HEK293 (cell line): ENCODE data around the gene DOCK7.

Experiments used
- BCL6B ChIP-seq: fragments of 450-650 bp; formaldehyde crosslinking; IDR thresholded peaks from 2 replicates; pipeline ENCODE4 v1.5.1; 2017; ENCODE audit warnings: missing biosample characterization, missing genetic modification characterization
- CTCF ChIP-seq: fragments of 450-650 bp; formaldehyde crosslinking; IDR thresholded peaks from 2 replicates; pipeline ENCODE4 v1.5.1; 2016; ENCODE audit warnings: missing biosample characterization, missing genetic modification characterization
- KLF1 ChIP-seq: fragments of 450-650 bp; formaldehyde crosslinking; IDR thresholded peaks from 2 replicates; pipeline ENCODE4 v1.5.1; 2016; ENCODE audit warnings: missing biosample characterization, missing genetic modification characterization
- ZNF174 ChIP-seq: fragments of 450-650 bp; formaldehyde crosslinking; IDR thresholded peaks from 2 replicates; pipeline ENCODE4 v1.5.0; 2017; ENCODE audit warnings: missing biosample characterization, mild to moderate bottlenecking, missing genetic modification characterization
- ZNF366 ChIP-seq: fragments of 450-650 bp; formaldehyde crosslinking; conservative IDR thresholded peaks from 2 replicates; pipeline ENCODE4 v1.5.1; 2016; ENCODE audit warnings: missing biosample characterization, missing genetic modification characterization
- ZNF530 ChIP-seq: fragments of 450-650 bp; formaldehyde crosslinking; IDR thresholded peaks from 2 replicates; pipeline ENCODE4 v1.5.1; 2016; ENCODE audit warnings: low read depth, missing biosample characterization, missing genetic modification characterization
- ZNF549 ChIP-seq: fragments of 450-650 bp; IDR thresholded peaks from 2 replicates; pipeline ENCODE4 v1.5.1; 2018; ENCODE audit warnings: missing biosample characterization, missing genetic modification characterization, mild to moderate bottlenecking, inconsistent platforms, moderate library complexity

- TF ChIP-seq CTCF (tag by site-specific recombination) (no peak; the same call in 1 of the 2 replicates), ZNF530 (tag by site-specific recombination) (no peak), ZNF174 (no peak), KLF1 (tag by site-specific recombination) (no peak), ZNF549 (tag by site-specific recombination) (no peak), ZNF366 (tag by site-specific recombination) (peak; percentile 67), BCL6B (tag by site-specific recombination) (no peak)
Observed at GRCh38 chr1:62687903-62688686, at the start of gene DOCK7.
